Progenitor cell of endocrine pancreas (in vitro differentiated cells): ENCODE data around the gene LRP5. TPM values are rescaled to one million over a fixed set of nuclear protein-coding genes. Genes with fewer than 3 reads are reported as not detected.

Source experiments
- DNase-seq: peaks from one replicate; pipeline ENCODE4 v3.0.0; 2021; ENCODE audit warnings: low spot score; ENCODE audit not compliant: unreplicated experiment
- H3K27ac Mint-ChIP-seq: 2 replicates; pipeline ENCODE4 v1.8.0; 2021; ENCODE audit warnings: mild to moderate bottlenecking, moderate library complexity, mixed read lengths
- H3K27me3 Mint-ChIP-seq: 2 replicates; pipeline ENCODE4 v1.8.0; 2021; ENCODE audit warnings: mixed read lengths
- H3K36me3 Mint-ChIP-seq: 2 replicates; pipeline ENCODE4 v1.8.0; 2022; ENCODE audit warnings: mixed read lengths; ENCODE audit not compliant: insufficient read depth
- H3K4me1 Mint-ChIP-seq: 2 replicates; pipeline ENCODE4 v1.8.0; 2021; ENCODE audit warnings: low read depth, mixed read lengths
- H3K4me3 Mint-ChIP-seq: 2 replicates; pipeline ENCODE4 v1.8.0; 2021; ENCODE audit warnings: low read depth, mild to moderate bottlenecking, moderate library complexity, mixed read lengths
- H3K9me3 Mint-ChIP-seq: 2 replicates; pipeline ENCODE4 v1.8.0; 2021; ENCODE audit warnings: low read depth, mixed read lengths
- total RNA-seq: library from RNA; stranded (reverse); gene quantifications from 2 replicates; pipeline ENCODE4 v1.2.1, GENCODE V29; 2021
- TF ChIP-seq, protein P1 (sequence below): fragments of 200-600 bp; sonication (generic); IDR thresholded peaks from one replicate; pipeline ENCODE4 v1.5.0; 2021; ENCODE audit warnings: antibody characterized with exemption, mild to moderate bottlenecking; ENCODE audit not compliant: unreplicated experiment

The LRP5 gene
- total RNA-seq, 1 donor from 2014 or later: 115 TPM

DNA sequence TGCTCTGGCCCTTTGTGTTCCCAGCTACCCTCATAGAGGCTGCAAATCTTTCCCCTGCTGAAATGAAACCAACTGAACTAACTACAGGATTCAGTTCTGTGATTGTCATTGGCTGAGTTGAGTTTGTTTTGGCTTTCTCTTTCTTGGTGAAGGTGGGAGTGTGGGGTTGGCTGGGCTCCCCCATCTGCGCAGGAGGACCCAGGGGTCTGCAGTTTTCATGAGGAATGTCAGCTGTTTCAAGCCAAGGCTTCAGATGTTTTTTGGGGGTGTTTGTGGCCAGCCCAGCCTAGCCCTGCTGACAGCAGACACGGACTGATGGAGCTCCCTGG lies 34.0 kb downstream of the LRP5 start:
- peaks cover 12% of the 10 kb centered on the region for H3K36me3 Mint-ChIP-seq
- no peak overlapping the region for H3K4me3 Mint-ChIP-seq
- TF ChIP-seq, protein P1, sequence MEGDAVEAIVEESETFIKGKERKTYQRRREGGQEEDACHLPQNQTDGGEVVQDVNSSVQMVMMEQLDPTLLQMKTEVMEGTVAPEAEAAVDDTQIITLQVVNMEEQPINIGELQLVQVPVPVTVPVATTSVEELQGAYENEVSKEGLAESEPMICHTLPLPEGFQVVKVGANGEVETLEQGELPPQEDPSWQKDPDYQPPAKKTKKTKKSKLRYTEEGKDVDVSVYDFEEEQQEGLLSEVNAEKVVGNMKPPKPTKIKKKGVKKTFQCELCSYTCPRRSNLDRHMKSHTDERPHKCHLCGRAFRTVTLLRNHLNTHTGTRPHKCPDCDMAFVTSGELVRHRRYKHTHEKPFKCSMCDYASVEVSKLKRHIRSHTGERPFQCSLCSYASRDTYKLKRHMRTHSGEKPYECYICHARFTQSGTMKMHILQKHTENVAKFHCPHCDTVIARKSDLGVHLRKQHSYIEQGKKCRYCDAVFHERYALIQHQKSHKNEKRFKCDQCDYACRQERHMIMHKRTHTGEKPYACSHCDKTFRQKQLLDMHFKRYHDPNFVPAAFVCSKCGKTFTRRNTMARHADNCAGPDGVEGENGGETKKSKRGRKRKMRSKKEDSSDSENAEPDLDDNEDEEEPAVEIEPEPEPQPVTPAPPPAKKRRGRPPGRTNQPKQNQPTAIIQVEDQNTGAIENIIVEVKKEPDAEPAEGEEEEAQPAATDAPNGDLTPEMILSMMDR: no peak
- no peak for DNase-seq
- H3K27ac Mint-ChIP-seq: peak overlapping the region; percentile 78
- no peaks in the 10 kb centered on the region for H3K27me3 Mint-ChIP-seq
- peaks cover 35% of the 10 kb centered on the region for H3K4me1 Mint-ChIP-seq
- peaks cover 7% of the 10 kb centered on the region for H3K9me3 Mint-ChIP-seq

DNA sequence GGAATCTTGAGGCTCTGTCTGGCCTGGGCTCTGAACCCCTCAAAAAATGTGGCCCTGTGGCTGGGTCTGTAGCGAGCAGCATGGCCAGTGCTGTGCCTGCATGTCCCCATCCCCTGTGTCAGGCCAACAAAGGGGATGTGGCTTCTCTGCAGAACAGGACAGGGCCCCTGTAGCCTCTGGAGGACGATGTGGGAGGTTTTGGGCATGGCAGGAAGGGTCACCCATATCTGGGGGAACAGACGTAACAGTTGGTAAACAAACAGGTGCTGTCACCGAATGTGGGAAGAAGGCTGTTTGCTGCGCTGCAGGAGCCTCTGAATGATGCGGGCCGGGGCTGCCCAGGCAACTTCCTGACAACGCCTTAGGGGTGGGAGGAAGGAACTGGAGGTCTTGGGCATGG lies 35.0 kb downstream of the LRP5 start:
- H3K9me3 Mint-ChIP-seq: peaks cover 7% of the 10 kb centered on the region

DNA sequence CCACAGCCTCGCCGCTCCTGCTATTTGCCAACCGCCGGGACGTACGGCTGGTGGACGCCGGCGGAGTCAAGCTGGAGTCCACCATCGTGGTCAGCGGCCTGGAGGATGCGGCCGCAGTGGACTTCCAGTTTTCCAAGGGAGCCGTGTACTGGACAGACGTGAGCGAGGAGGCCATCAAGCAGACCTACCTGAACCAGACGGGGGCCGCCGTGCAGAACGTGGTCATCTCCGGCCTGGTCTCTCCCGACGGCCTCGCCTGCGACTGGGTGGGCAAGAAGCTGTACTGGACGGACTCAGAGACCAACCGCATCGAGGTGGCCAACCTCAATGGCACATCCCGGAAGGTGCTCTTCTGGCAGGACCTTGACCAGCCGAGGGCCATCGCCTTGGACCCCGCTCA lies 35.5 kb downstream of the LRP5 start:
- TF ChIP-seq, protein P1: no peak
- H3K4me1 Mint-ChIP-seq: peaks cover 21% of the 10 kb centered on the region
- peaks cover 7% of the 10 kb centered on the region for H3K9me3 Mint-ChIP-seq
- no peak overlapping the region for H3K4me3 Mint-ChIP-seq
- peaks cover 23% of the 10 kb centered on the region for H3K36me3 Mint-ChIP-seq
- H3K27ac Mint-ChIP-seq: no peak overlapping the region
- H3K27me3 Mint-ChIP-seq: no peaks in the 10 kb centered on the region
- DNase-seq: no peak

More for the DNA sequence above, 35.0 kb downstream of the LRP5 start:
- TF ChIP-seq, protein P1: no peak
- peaks cover 20% of the 10 kb centered on the region for H3K36me3 Mint-ChIP-seq
- H3K27me3 Mint-ChIP-seq: no peaks in the 10 kb centered on the region
- H3K27ac Mint-ChIP-seq: no peak overlapping the region
- DNase-seq: no peak
- H3K4me1 Mint-ChIP-seq: peaks cover 26% of the 10 kb centered on the region
- no peak overlapping the region for H3K4me3 Mint-ChIP-seq

DNA sequence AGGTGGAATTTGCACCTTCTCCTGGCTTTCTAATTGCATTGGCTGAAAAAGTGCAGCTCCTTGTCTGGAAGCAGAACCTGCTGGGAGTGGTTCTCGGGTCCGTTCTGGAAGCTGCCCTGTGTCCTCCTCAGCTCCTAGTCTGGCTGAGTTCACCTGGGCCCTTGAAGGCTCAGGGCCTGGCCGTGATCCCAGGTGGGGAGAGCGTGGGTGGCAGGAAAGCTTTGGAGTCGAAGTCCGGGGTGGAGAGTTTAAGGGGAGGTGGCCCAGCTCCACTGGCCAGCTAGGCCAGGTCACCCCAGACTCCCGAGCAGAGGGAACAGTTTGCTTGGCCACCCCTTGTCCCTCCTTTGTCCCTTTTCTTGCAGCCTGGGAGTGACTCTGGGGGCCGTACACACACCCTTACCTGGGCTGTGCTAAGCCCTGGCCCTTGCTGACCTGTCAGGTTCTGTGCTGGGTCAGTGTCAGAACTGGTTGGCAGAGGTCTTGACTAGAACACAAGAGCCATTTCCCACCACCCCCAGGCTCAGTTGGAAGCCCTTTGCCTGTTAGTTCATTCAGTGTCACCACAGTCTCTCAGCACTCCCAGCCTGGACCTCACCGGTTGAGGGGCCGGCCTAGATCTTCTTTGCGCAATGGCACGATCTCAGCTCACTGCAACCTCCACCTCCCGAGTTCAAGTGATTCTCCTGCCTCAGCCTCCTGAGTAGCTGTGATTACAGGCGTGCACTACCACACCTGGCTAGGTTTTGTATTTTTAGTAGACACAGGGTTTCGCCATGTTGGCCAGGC lies 37.3 kb downstream of the LRP5 start:
- TF ChIP-seq, protein P1: no peak
- H3K9me3 Mint-ChIP-seq: peaks cover 7% of the 10 kb centered on the region
- no peak overlapping the region for H3K27ac Mint-ChIP-seq
- peaks cover 7% of the 10 kb centered on the region for H3K4me1 Mint-ChIP-seq
- DNase-seq: no peak
- no peaks in the 10 kb centered on the region for H3K27me3 Mint-ChIP-seq
- H3K4me3 Mint-ChIP-seq: no peak overlapping the region
- H3K36me3 Mint-ChIP-seq: peaks cover 23% of the 10 kb centered on the region

DNA sequence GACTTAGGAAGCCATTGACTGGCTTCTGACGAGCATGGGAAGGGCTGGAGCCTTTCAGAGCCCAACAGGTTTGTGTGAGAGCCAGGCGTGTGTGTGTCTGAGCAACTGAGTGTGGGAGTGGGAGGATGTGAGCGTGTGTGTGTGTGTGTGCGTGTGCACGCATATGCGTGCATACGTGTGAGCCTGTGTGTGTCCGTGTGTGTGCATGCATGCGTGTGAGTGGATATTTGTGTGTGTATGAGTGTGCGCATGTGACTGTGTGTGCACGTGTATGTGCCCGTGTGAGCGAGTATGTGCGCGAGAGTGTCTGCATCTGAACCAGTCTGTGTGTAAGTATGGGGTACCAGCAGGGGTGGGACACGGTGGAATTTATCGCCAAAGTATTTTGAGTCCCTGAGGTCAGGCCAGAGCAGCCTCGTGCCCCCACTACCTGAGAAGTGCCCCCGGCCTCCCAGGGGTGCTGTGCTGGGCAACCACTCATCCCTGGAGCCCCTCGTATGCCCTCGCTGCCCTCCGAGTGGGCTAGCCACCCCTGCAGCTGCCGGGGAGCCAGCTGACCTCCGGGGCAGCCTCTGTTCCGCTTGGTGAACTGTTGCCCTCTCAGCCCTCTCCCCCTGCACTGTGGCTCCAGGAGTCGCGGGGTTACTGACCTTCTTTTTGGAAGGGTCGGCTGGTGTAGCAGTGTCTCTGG lies 38.5 kb downstream of the LRP5 start:
- TF ChIP-seq, protein P1: no peak
- H3K27ac Mint-ChIP-seq: peak overlapping the region; percentile 49
- H3K9me3 Mint-ChIP-seq: peaks cover 3% of the 10 kb centered on the region
- no peak for DNase-seq
- H3K27me3 Mint-ChIP-seq: no peaks in the 10 kb centered on the region
- H3K36me3 Mint-ChIP-seq: peaks cover 19% of the 10 kb centered on the region
- H3K4me3 Mint-ChIP-seq: no peak overlapping the region
- H3K4me1 Mint-ChIP-seq: peaks cover 6% of the 10 kb centered on the region
